PC-9 (cell line): ENCODE measurements around the gene CCL21. TPM values are rescaled to one million over a fixed set of nuclear protein-coding genes. Genes with fewer than 3 reads are reported as not detected.

ENCODE experiments used
- BruUV-seq: library from RNA; stranded (reverse); fragments of 400-500 nt; replicated peaks from 2 replicates; lab custom pipeline; 2021; lab: Mats Ljungman, UMichigan
- CTCF ChIA-PET: fragments of 300-600 bp; sonication (Branson Sonifier 250); formaldehyde crosslinking; loops from one replicate; lab custom pipeline; 2022; ENCODE audit warnings: antibody characterized with exemption; lab: Charles Lee
- POLR2A ChIA-PET: fragments of 300-600 bp; sonication (Branson Sonifier 250); formaldehyde crosslinking; loops from one replicate; lab custom pipeline; 2022; ENCODE audit warnings: antibody characterized with exemption; ENCODE audit not compliant: unreplicated experiment; lab: Charles Lee
- DNase-seq, 2 experiments: peaks; one replicate each; pipeline versions ENCODE4 v3.0.0 to v3.0.0-alpha.2; 2015 to 2022; ENCODE audit warnings: mixed read lengths in 1 of 2
- H2AFZ ChIP-seq: fragments of 200-600 bp; sonication (generic); 2 replicates; pipeline ENCODE4 v1.8.1; 2017; ENCODE audit warnings: antibody characterized with exemption
- H3F3A ChIP-seq: fragments of 200-600 bp; sonication (generic); 2 replicates; pipeline ENCODE4 v1.8.1; 2017; ENCODE audit warnings: antibody characterized with exemption, mild to moderate bottlenecking, low read depth; ENCODE audit not compliant: insufficient read depth
- H3K27ac ChIP-seq: fragments of 200-600 bp; sonication (generic); 2 replicates; pipeline ENCODE4 v1.6.1; 2016; ENCODE audit warnings: mixed run types
- H3K27me3 ChIP-seq: fragments of 200-600 bp; sonication (generic); 2 replicates; pipeline ENCODE4 v1.6.1; 2016; ENCODE audit warnings: low read depth, mixed run types; ENCODE audit not compliant: insufficient read depth
- H3K36me3 ChIP-seq: fragments of 200-600 bp; sonication (generic); 2 replicates; pipeline ENCODE4 v1.6.1; 2016; ENCODE audit warnings: low read depth, mixed run types
- H3K4me1 ChIP-seq: fragments of 200-600 bp; sonication (generic); replicated peaks from 2 replicates; pipeline ENCODE4 v1.6.1; 2016; ENCODE audit warnings: mixed run types; ENCODE audit not compliant: insufficient read depth
- H3K4me2 ChIP-seq: fragments of 200-600 bp; sonication (generic); 2 replicates; pipeline ENCODE4 v1.6.1; 2017; ENCODE audit warnings: mixed run types
- H3K4me3 ChIP-seq: fragments of 200-600 bp; sonication (generic); 2 replicates; pipeline ENCODE4 v1.6.1; 2016; ENCODE audit warnings: mixed run types
- H3K79me2 ChIP-seq: fragments of 200-600 bp; sonication (generic); 2 replicates; pipeline ENCODE4 v1.6.1; 2017; ENCODE audit warnings: low read depth, mixed run types
- H3K9me2 ChIP-seq: fragments of 200-600 bp; sonication (generic); 2 replicates; pipeline ENCODE4 v1.8.1; 2017; ENCODE audit warnings: mild to moderate bottlenecking; ENCODE audit not compliant: insufficient read depth
- H3K9me3 ChIP-seq: fragments of 200-600 bp; sonication (generic); 2 replicates; pipeline ENCODE4 v1.8.1; 2016; ENCODE audit warnings: low read depth; ENCODE audit not compliant: insufficient read depth
- H4K20me1 ChIP-seq: fragments of 200-600 bp; sonication (generic); 2 replicates; pipeline ENCODE4 v1.8.1; 2017; ENCODE audit not compliant: insufficient read depth
- EZH2 ChIP-seq: fragments of 200-600 bp; sonication (generic); IDR thresholded peaks from 2 replicates; pipeline ENCODE4 v1.8.0; 2017; ENCODE audit warnings: antibody characterized with exemption, low read depth
- intact Hi-C: fragments of 100-400 bp; cut with micrococcal nuclease; formaldehyde crosslinking; loops from one replicate; pipeline ENCODE4 v1.10.0; 2022; ENCODE audit not compliant: unreplicated experiment
- total RNA-seq: library from RNA; stranded (reverse); gene quantifications from 2 replicates; pipeline ENCODE4 v1.2.3, GENCODE V29; 2021
- TF ChIP-seq, protein P1 (sequence below): fragments of 200-600 bp; sonication (generic); conservative IDR thresholded peaks from 2 replicates; pipeline ENCODE4 v1.6.1; 2017; ENCODE audit warnings: mixed run types, antibody characterized with exemption, mild to moderate bottlenecking, moderate library complexity

Gene CCL21
- total RNA-seq, 1 experiment from 2014 or later = not detected

DNA sequence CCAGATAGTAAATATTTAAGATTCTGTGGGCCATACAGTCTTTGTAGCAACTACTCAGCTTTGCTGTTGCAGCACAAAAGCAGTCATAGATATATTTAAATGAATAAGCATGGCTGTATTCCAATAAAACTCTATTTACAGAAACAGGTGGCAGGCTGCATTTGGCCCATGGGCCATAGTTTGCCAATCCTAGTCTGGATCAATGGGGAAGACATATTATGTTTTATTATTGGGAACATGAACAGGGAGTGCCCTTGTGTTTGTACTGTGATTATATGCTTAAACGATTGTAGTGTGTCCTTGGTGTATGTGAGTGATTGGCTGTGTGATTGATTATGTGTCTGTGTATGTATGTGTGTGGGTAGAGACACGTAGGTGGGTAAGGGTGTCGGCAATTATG is 35.5 kb downstream of the CCL21 start:
- TF ChIP-seq EZH2 = no peak
- TF ChIP-seq, protein P1, sequence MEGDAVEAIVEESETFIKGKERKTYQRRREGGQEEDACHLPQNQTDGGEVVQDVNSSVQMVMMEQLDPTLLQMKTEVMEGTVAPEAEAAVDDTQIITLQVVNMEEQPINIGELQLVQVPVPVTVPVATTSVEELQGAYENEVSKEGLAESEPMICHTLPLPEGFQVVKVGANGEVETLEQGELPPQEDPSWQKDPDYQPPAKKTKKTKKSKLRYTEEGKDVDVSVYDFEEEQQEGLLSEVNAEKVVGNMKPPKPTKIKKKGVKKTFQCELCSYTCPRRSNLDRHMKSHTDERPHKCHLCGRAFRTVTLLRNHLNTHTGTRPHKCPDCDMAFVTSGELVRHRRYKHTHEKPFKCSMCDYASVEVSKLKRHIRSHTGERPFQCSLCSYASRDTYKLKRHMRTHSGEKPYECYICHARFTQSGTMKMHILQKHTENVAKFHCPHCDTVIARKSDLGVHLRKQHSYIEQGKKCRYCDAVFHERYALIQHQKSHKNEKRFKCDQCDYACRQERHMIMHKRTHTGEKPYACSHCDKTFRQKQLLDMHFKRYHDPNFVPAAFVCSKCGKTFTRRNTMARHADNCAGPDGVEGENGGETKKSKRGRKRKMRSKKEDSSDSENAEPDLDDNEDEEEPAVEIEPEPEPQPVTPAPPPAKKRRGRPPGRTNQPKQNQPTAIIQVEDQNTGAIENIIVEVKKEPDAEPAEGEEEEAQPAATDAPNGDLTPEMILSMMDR = no peak
- no peak overlapping the region for H3K4me3 ChIP-seq
- DNase-seq = no peak
- no peaks in the 10 kb centered on the region for H3K4me1 ChIP-seq
- no TSS peak for BruUV-seq
- H3K9me2 ChIP-seq = no peaks in the 10 kb centered on the region
- no peaks in the 10 kb centered on the region for H3K27me3 ChIP-seq
- no peaks in the 10 kb centered on the region for H3F3A ChIP-seq
- POLR2A ChIA-PET = no interaction called here
- no peaks in the 10 kb centered on the region for H3K36me3 ChIP-seq
- no peak overlapping the region for H3K27ac ChIP-seq
- H2AFZ ChIP-seq = no peak overlapping the region
- H3K9me3 ChIP-seq = no peaks in the 10 kb centered on the region
- H4K20me1 ChIP-seq = no peaks in the 10 kb centered on the region
- no peak overlapping the region for H3K4me2 ChIP-seq
- CTCF ChIA-PET = no interaction called here
- intact Hi-C loops = no loop called here
- no peaks in the 10 kb centered on the region for H3K79me2 ChIP-seq

DNA sequence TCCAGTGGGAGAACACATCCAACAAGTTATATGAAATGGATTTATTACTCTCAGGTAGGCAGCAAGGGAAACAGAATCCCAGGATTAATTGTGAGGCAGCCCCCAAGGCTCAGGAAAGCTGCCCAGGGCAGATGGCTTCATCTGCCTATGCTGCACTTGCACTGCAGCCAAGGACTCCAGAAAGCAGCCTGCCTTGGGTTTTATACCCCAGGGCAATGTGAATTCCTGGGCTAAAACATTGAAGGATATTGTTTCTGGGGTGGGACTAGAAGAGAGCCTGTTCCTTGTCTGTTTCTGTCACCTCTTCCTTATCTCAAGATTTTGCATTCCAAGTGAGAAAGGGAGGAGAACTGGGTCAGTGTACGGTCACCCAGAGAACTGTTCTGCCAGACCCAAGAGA is 38.6 kb downstream of the CCL21 start:
- Histone ChIP-seq H3K4me3 (no peak overlapping the region), H3F3A (no peaks in the 10 kb centered on the region), H4K20me1 (no peaks in the 10 kb centered on the region), H3K27me3 (no peaks in the 10 kb centered on the region), H3K36me3 (no peaks in the 10 kb centered on the region), H3K9me3 (no peaks in the 10 kb centered on the region), H3K27ac (no peak overlapping the region), H3K4me2 (no peak overlapping the region), H3K4me1 (no peaks in the 10 kb centered on the region), H2AFZ (no peak overlapping the region), H3K9me2 (no peaks in the 10 kb centered on the region), H3K79me2 (no peaks in the 10 kb centered on the region)
- CTCF ChIA-PET = no interaction called here
- no TSS peak for BruUV-seq
- no peak for DNase-seq
- TF ChIP-seq, protein P1 = no peak
- no peak for TF ChIP-seq EZH2
- POLR2A ChIA-PET = no interaction called here
- intact Hi-C loops = no loop called here

DNA sequence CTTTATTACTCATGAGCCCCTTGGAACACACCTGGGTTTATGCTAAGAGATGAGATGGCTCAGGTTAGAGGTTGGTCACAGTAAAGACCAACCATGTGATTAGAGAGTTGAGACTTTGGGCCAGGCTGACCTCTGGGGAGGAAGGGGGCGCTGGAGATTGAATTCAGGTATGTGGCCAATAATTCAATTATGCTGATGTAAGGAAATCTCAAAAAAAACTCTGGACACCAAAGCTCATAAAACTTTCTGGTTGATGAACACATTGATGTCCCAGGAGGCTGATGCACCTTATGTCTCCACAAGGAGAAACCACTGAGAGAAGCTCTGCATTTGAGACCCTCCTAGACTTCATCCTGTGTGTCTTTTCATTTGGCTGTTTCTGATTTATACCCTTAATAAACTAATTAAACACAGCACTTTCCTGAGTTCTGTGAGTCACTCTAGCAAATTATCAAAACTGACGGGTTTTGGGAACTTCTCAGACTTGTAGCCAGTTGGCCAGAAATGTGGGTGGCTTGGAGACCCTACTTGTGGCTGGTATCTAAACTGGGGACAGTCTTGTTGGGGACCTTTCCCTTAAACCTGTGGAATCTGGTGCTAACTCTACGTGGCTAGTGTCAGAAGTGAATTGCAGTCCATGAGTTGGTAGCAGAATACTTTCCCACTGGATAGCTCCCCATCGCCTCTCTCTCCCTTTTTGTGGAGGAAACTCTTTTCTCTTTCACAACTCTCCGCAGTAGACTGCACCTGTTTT is 40.0 kb downstream of the CCL21 start:
- Histone ChIP-seq H3K4me2 (no peak overlapping the region), H3K9me3 (no peaks in the 10 kb centered on the region), H3F3A (no peaks in the 10 kb centered on the region), H3K4me1 (no peaks in the 10 kb centered on the region), H3K27ac (no peak overlapping the region), H3K79me2 (no peaks in the 10 kb centered on the region), H3K27me3 (no peaks in the 10 kb centered on the region), H2AFZ (no peak overlapping the region), H4K20me1 (no peaks in the 10 kb centered on the region), H3K4me3 (no peak overlapping the region), H3K36me3 (no peaks in the 10 kb centered on the region), H3K9me2 (no peaks in the 10 kb centered on the region)
- TF ChIP-seq, protein P1 = no peak
- TF ChIP-seq EZH2 = no peak
- ChIA-PET POLR2A (no interaction called here), CTCF (no interaction called here)
- no TSS peak for BruUV-seq
- intact Hi-C loops = loop anchor here (5.0 kb wide), 1 partner anchor 442 kb away; no protein-coding TSS in a partner anchor
- DNase-seq = no peak
